Jurkat, Clone E6-1 (cell line): ENCODE data around the gene ANKRD33B.
"Not testable (repeated sequence)": the region's sequence is repeated elsewhere in the genome, so short reads cannot be mapped to it uniquely, and the experiment has no call there.

Experiments used
- DNase-seq: peaks from one replicate; pipeline ENCODE4 v3.0.0-alpha.2; 2011; ENCODE audit warnings: low read depth, low spot score
- H3K4me3 ChIP-seq: 2 replicates; pipeline ENCODE4 v1.5.1; 2011; ENCODE audit warnings: mild to moderate bottlenecking, low read length, control low read depth, moderate library complexity

ANKRD33B gene

GRCh38 chr5:10604975-10605374 is 41.1 kb downstream of the ANKRD33B start:
- no peak overlapping the region for H3K4me3 ChIP-seq
- no peak for DNase-seq

DNA sequence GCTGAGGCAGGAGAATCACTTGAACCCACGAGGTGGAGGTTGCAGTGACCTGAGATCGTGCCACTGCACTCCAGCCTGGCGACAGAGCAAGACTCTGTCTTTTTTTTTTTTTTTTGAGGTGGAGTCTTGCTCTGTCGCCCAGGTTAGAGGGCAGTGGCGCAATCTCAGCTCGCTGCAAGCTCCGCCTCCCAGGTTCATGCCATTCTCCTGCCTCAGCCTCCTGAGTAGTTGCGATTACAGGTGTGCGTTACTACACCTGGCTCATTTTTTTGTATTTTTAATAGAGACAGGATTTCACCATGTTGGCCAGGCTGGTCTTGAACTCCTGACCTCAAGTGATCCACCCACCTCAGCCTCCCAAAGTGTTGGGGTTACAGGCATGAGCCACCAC is 42.8 kb downstream of the ANKRD33B start:
- not testable (repeated sequence) for H3K4me3 ChIP-seq, DNase-seq

- DNase-seq: peak; percentile 76
- H3K4me3 ChIP-seq: peak overlapping the region; percentile 23
These were observed 43.3 kb downstream of the ANKRD33B start for GRCh38 chr5:10607023-10607665.

- H3K4me3 ChIP-seq: peak overlapping the region; percentile 23; the same call in 1 of the 2 replicates
These were observed 43.8 kb downstream of the ANKRD33B start for GRCh38 chr5:10607666-10608073.

GRCh38 chr5:10608081-10608480 is 44.2 kb downstream of the ANKRD33B start:
- not testable (repeated sequence) for DNase-seq, H3K4me3 ChIP-seq

More at GRCh38 chr5:10607666-10608073, 43.8 kb downstream of the ANKRD33B start:
- DNase-seq: no peak

- H3K4me3 ChIP-seq: no peak overlapping the region
- DNase-seq: no peak
These were observed 46.2 kb downstream of the ANKRD33B start for GRCh38 chr5:10610058-10610457.

DNA sequence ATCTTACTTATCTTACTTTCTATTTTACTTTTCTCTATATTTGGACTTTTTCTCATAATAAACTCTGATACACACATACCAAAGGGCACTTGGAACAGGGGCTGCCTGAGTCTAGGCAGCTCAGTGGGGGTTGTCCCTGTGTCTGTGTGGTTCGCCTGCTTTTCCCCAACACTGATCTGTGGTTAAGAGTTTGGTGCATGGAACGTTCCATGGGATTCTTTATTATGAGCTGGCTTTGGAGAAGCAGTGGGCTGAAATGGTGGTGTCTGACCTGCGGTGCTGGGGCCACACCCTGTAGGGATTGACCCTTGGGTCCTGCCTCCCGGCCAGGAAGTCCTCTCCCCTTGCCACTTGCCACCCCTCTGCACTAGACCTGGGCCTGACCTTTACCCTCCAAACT is 47.4 kb downstream of the ANKRD33B start:
- no peak for DNase-seq
- no peak overlapping the region for H3K4me3 ChIP-seq

DNA sequence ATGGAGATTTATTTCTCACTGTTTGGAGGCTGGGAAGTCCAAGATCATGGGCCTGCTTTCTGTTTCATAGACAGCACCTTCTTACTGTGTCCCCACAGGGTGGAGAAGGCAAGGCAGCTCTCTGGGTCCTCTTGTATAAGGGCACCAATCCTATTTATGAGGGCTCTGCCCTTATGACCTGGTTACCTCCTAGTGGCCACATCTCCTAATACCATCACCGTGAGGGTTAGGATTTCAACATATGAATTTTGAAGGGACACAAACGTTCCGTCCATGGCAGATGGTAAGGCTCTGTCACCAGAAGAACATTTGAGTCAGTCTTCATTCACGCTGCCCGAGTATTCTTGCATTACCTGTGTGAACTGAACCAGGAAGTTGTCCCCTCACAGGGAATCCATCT is 48.4 kb downstream of the ANKRD33B start:
- H3K4me3 ChIP-seq: no peak overlapping the region
- DNase-seq: no peak

GRCh38 chr5:10615693-10616092 is 51.8 kb downstream of the ANKRD33B start:
- no peak overlapping the region for H3K4me3 ChIP-seq
- no peak for DNase-seq

GRCh38 chr5:10617103-10617502 is 53.2 kb downstream of the ANKRD33B start:
- H3K4me3 ChIP-seq: no peak overlapping the region
- no peak for DNase-seq

DNA sequence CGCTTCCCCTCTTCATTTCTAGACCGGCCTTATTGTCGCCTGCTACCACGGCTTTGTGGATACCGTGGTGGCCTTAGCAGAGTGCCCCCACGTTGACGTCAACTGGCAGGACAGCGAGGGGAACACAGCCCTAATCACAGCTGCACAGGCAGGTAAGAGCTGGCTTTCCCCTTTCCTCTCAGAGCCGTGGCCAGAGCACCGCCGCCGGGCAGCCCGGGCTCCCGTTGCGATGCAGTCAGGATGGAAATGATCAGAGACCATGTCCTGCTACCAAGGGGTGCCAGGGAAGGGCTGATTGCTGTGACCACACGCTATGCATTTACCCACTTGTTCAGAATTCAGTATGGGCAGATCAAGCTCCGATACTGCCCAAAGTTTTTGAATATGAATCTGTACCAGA is 54.4 kb downstream of the ANKRD33B start:
- DNase-seq: no peak
- no peak overlapping the region for H3K4me3 ChIP-seq

GRCh38 chr5:10619649-10620048 is 55.8 kb downstream of the ANKRD33B start:
- no peak overlapping the region for H3K4me3 ChIP-seq
- DNase-seq: no peak

GRCh38 chr5:10620346-10620745 is 56.5 kb downstream of the ANKRD33B start:
- H3K4me3 ChIP-seq: no peak overlapping the region
- no peak for DNase-seq

DNA sequence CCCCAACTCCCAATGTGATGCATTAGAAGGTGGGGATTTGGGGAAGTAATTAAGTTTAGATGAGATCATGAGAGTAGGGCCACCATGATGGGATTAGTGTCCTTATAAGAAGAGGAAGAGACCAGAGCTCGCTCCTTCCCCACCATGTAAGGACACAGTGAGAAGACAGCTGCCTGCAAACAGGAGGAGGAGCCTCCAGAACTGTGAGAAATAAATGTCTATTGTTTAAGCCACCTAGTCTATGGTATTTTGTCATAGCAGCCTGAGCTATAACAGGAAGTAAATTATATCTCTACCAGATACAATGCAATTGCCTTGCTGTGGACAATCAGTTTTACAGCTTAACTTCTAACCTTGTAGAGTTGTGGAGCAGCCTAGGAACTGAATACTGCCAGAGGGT is 58.0 kb downstream of the ANKRD33B start:
- DNase-seq: no peak
- no peak overlapping the region for H3K4me3 ChIP-seq

- no peak for DNase-seq
- no peak overlapping the region for H3K4me3 ChIP-seq
These were observed 58.9 kb downstream of the ANKRD33B start for GRCh38 chr5:10622810-10623209.

DNA sequence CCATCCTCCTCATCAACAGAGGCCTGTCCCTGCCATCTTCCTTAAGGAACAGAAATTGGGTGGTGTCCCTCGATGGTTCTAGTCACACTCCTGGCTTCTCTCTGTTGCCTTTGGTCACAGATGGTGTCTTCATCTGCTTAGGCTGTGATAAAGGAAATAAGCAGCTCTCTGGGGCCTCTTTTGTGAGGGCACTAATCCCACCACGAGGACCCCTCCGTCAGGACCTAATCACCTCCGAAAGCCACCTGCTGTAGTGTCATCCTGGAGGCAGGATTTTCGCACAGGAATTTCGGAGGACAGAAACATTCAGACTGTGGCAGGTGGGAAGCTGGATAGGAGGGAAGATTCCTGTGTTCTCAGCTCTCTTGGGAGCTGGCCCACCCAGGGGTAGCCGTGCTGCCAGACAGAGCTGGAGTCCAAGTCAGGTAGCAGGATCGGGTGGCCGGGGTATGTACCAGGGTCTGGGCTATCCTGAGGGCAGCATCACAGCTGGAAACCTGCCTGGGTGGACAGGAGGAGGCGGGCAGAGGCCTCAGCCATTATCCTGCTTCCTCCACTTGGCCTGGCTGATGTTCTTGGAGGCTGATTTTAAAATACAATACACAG is 59.5 kb downstream of the ANKRD33B start:
- DNase-seq: no peak
- H3K4me3 ChIP-seq: no peak overlapping the region

DNA sequence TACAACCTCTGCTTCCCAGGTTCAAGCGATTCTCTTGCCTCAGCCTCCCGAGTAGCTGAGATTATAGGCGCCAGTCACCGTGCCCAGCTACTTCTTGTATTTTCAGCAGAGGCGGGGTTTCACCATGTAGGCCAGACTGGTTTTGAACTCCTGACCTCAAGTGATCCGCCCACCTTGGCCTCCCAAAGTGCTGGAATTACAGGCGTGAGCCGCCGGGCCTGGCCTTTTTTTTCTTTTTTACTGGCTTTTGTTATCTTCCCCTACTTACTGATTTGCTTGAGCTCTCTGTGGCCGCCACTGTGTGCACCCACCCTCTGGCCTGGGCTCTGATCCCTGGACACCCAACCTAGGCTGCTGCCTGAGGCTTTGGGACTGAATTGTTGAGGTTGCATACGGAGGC is 60.3 kb downstream of the ANKRD33B start:
- no peak overlapping the region for H3K4me3 ChIP-seq

DNA sequence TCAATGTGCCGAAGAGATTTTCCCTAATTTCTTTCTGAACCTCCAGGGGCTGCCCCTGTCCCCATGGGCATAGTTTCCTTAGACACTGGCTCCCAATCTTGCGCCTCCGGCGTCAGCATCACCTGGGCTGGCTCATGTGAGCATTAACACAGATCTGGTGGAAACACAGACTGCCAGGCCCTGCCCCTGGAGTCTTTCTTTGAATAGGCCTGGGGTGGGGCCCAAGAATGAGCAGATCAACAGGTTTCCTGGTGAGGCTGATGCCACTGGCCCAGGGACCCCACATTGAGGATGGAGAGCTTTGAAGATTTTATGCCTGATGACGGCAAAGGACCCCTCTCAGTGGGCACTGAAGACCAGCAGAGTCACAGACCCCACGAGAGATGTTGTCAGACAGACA is 60.8 kb downstream of the ANKRD33B start:
- no peak overlapping the region for H3K4me3 ChIP-seq

More for the DNA sequence above, 60.3 kb downstream of the ANKRD33B start:
- DNase-seq: no peak

GRCh38 chr5:10625700-10626472 is 62.0 kb downstream of the ANKRD33B start:
- no peak for DNase-seq

More for the DNA sequence above, 60.8 kb downstream of the ANKRD33B start:
- no peak for DNase-seq

GRCh38 chr5:10626473-10627013 is 62.7 kb downstream of the ANKRD33B start:
- H3K4me3 ChIP-seq: no peak overlapping the region
- no peak for DNase-seq

More at GRCh38 chr5:10625700-10626472, 62.0 kb downstream of the ANKRD33B start:
- H3K4me3 ChIP-seq: no peak overlapping the region
